ENCODE results near the gene BTG4. TPM values are rescaled to one million over a fixed set of nuclear protein-coding genes. Genes with fewer than 3 reads are reported as not detected.

The BTG4 gene
- total and polyA plus RNA-seq, 9 donors = 0.34 TPM; not detected in 8

DNA sequence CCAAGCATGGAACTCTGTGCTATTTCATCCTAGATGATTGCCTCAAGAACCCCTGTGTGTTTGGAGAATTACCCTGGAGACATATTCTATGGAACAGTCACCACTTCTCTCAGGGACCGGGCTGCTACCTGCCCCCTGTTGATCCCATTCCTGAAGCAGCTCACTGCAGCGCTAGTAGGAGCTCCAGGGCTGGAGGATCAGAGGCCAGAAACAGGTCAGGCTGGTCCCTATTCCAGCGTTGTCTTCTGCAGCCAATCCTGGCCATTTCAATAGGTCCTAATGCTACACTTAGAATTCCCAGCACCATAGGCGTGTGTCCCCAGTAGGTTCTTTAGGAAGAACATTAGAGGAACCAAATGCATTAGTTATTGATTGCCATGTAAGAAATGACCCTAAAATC lies 48.9 kb downstream of the BTG4 start:
- TF ChIP-seq EP300 (IDR thresholded peaks at IDR 0.05) (no peak), POLR2A (IDR thresholded peaks at IDR 0.05) (no peak)
- TF ChIP-seq, protein P1, sequence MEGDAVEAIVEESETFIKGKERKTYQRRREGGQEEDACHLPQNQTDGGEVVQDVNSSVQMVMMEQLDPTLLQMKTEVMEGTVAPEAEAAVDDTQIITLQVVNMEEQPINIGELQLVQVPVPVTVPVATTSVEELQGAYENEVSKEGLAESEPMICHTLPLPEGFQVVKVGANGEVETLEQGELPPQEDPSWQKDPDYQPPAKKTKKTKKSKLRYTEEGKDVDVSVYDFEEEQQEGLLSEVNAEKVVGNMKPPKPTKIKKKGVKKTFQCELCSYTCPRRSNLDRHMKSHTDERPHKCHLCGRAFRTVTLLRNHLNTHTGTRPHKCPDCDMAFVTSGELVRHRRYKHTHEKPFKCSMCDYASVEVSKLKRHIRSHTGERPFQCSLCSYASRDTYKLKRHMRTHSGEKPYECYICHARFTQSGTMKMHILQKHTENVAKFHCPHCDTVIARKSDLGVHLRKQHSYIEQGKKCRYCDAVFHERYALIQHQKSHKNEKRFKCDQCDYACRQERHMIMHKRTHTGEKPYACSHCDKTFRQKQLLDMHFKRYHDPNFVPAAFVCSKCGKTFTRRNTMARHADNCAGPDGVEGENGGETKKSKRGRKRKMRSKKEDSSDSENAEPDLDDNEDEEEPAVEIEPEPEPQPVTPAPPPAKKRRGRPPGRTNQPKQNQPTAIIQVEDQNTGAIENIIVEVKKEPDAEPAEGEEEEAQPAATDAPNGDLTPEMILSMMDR (IDR thresholded peaks at IDR 0.05) = no peak
- DNase-seq = no peak
- WGBS, 3 donors = 94 to 97% (median 97%) methylated on average over 4 of the region's 4 CpGs
- no peak overlapping the region for H3K27ac ChIP-seq
- no peak overlapping the region for H3K4me3 ChIP-seq
- no peaks in the 10 kb centered on the region for H3K27me3 ChIP-seq
- intact Hi-C loops (cut with DNase I) = no loop called here
- H3K36me3 ChIP-seq = no peaks in the 10 kb centered on the region
- no peaks in the 10 kb centered on the region for H3K9me3 ChIP-seq
- H3K4me1 ChIP-seq (ENCODE audit: insufficient read depth) = no peaks in the 10 kb centered on the region

DNA sequence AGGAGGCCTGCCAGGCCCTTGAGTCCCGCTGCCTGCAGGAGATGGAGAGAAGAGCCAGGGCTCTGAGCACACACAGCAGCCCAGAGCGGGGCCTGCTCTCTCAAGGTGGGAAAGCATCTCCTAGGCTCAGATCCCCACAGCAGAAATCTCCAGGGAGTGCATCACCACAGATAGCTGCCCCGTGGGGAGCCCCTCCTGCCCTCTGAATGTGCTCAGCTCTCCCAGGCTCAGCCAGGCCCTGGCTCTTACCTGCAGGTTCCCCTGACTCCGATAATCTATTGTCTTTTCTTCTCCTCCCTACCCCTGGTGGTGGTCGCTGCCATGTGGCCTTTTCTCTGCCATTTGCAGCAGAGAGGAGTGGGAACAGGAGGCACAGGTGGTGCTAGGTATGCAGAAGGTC lies 49.9 kb downstream of the BTG4 start:
- TF ChIP-seq, protein P1 (IDR thresholded peaks at IDR 0.05) = no peak
- TF ChIP-seq POLR2A (IDR thresholded peaks at IDR 0.05) = no peak
- TF ChIP-seq EP300 (IDR thresholded peaks at IDR 0.05) = no peak
- H3K27me3 ChIP-seq = no peaks in the 10 kb centered on the region
- no peak overlapping the region for H3K4me3 ChIP-seq
- H3K4me1 ChIP-seq (ENCODE audit: insufficient read depth) = no peaks in the 10 kb centered on the region
- H3K36me3 ChIP-seq = no peaks in the 10 kb centered on the region
- no peak for DNase-seq
- no peak overlapping the region for H3K27ac ChIP-seq
- intact Hi-C loops (cut with DNase I) = no loop called here
- WGBS, 3 donors = 84 to 85% (median 85%) methylated on average over 5 of the region's 5 CpGs
- no peaks in the 10 kb centered on the region for H3K9me3 ChIP-seq

DNA sequence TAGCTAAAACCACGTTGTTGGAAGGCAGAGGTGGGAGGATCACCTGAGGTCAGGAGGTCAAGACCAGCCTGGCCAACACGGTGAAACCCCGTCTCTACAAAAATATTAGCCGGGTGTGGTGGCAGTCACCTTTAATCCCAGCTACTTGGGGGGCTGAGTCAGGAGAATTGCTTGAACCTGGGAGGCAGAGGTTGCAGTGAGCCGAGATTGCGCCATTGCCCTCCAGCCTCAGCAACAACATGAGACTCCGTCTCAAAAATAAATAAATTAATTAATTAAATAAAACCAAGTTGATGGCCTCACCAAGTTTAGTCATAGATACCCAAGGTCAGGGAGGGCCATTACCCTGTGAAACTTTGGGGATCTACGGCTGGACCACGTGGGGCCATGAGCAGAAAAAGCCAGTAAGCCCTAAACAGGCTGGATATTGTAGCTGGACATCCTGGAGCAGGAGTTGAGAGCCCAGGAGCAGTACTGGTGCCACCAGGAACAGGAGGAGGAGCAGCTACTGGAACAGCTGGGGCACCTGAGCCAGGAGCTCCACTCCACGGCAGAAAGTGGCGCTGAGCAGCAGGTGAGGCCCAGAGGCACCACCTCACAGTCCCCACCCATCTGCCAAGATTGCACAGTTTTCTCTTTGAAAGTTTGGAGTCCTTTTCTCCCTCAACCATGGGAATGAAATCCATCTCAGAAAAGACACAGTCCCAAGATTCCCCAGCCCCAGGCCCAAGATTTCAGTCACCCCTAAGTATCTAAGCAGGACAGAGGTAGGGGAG lies 50.5 kb downstream of the BTG4 start:
- H3K36me3 ChIP-seq = no peaks in the 10 kb centered on the region
- no peaks in the 10 kb centered on the region for H3K27me3 ChIP-seq
- WGBS, 3 donors = 61 to 65% (median 64%) methylated on average over 11 of the region's 11 CpGs
- no peak for DNase-seq
- no peaks in the 10 kb centered on the region for H3K9me3 ChIP-seq
- no peaks in the 10 kb centered on the region for H3K4me1 ChIP-seq (ENCODE audit: insufficient read depth)
- intact Hi-C loops (cut with DNase I) = no loop called here
- no peak overlapping the region for H3K27ac ChIP-seq
- H3K4me3 ChIP-seq = no peak overlapping the region
- TF ChIP-seq, protein P1 (IDR thresholded peaks at IDR 0.05) = no peak
- TF ChIP-seq POLR2A (IDR thresholded peaks at IDR 0.05) (no peak), EP300 (IDR thresholded peaks at IDR 0.05) (no peak)

DNA sequence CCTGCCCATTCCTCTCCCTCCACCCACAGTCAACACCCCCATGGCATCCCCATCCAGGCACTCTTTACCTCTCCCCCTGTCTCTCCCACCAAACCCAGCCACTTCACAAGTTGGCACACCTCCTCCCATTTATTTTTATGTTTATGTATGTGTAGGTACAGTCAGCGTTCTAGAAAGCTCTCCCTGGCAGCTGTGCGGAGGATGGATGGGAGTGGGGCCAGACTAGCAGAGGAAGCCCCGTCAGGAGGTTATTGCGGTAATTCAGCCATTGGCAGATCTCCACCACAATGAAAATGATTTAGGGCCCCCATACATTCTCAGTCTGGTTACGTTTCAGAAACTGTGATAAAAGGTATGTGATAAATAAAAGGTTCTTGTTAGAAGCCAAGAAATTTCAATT lies 51.3 kb downstream of the BTG4 start:
- H3K4me3 ChIP-seq = no peak overlapping the region
- WGBS, 3 donors = 5% methylated on average over 5 of the region's 5 CpGs
- no peak for DNase-seq
- intact Hi-C loops (cut with DNase I) = no loop called here
- no peaks in the 10 kb centered on the region for H3K9me3 ChIP-seq
- H3K27ac ChIP-seq = no peak overlapping the region
- TF ChIP-seq, protein P1 (IDR thresholded peaks at IDR 0.05) = no peak
- TF ChIP-seq EP300 (IDR thresholded peaks at IDR 0.05) (no peak), POLR2A (IDR thresholded peaks at IDR 0.05) (no peak)
- no peaks in the 10 kb centered on the region for H3K36me3 ChIP-seq
- no peaks in the 10 kb centered on the region for H3K4me1 ChIP-seq (ENCODE audit: insufficient read depth)
- no peaks in the 10 kb centered on the region for H3K27me3 ChIP-seq
